ENCODE results near the gene SIK3.

DNA sequence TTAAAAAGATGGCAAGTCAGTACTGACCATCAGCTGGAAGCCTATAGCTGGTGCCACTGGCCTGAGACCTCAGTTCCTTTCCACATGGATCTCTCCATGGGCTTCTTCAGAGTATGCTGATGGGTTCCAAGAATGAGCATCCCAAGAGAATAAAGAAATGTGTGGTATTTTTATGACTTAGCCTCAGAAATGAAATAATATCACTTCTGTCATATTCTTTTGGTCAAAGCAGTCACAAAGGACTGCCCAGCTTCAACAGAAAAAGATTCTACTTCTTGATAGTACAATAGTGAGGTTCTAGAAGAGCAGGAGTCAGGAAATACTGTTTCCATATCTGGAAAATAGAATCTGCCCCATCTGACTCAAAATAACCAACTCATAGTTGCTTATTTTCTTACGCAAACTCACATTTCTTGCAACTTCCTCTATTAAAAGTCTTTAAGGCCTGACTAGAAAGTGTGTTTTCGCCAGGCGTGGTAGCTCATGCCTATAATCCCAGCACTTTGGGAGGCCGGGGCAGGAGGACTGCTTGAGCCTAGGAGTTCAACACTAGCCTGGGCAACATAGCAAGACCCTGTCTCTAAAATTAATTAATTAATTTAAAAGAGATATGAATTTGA is 116.9 kb downstream of the SIK3 start:
- TF ChIP-seq, protein P1, sequence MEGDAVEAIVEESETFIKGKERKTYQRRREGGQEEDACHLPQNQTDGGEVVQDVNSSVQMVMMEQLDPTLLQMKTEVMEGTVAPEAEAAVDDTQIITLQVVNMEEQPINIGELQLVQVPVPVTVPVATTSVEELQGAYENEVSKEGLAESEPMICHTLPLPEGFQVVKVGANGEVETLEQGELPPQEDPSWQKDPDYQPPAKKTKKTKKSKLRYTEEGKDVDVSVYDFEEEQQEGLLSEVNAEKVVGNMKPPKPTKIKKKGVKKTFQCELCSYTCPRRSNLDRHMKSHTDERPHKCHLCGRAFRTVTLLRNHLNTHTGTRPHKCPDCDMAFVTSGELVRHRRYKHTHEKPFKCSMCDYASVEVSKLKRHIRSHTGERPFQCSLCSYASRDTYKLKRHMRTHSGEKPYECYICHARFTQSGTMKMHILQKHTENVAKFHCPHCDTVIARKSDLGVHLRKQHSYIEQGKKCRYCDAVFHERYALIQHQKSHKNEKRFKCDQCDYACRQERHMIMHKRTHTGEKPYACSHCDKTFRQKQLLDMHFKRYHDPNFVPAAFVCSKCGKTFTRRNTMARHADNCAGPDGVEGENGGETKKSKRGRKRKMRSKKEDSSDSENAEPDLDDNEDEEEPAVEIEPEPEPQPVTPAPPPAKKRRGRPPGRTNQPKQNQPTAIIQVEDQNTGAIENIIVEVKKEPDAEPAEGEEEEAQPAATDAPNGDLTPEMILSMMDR (IDR thresholded peaks at IDR 0.05) = no peak
- TF ChIP-seq ZFX (IDR thresholded peaks at IDR 0.05; ENCODE audit: borderline replicate concordance) = no peak
